Karpas-422 (cell line): ENCODE measurements around the gene PIAS1. TPM values are rescaled to one million over a fixed set of nuclear protein-coding genes. Genes with fewer than 3 reads are reported as not detected.
"Not testable (repeated sequence)": the region's sequence is repeated elsewhere in the genome, so short reads cannot be mapped to it uniquely, and the experiment has no call there.

Source experiments
- DNase-seq: peaks from one replicate; pipeline ENCODE4 v3.0.0-alpha.2; 2015
- H2AFZ ChIP-seq: fragments of 200-600 bp; sonication (generic); 2 replicates; pipeline ENCODE4 v1.6.1; 2014; ENCODE audit warnings: antibody characterized with exemption, low read length, mixed read lengths
- H3K27ac ChIP-seq: fragments of 200-600 bp; sonication (generic); 2 replicates; pipeline ENCODE4 v1.5.1; 2014; ENCODE audit warnings: mild to moderate bottlenecking, low read length, moderate library complexity
- H3K27me3 ChIP-seq: fragments of 200-600 bp; sonication (generic); 2 replicates; pipeline ENCODE4 v1.6.1; 2014; ENCODE audit warnings: low read length, mixed read lengths
- H3K36me3 ChIP-seq: fragments of 200-600 bp; sonication (generic); 2 replicates; pipeline ENCODE4 v1.6.1; 2014; ENCODE audit warnings: low read length, mixed read lengths; ENCODE audit not compliant: insufficient read depth
- H3K4me1 ChIP-seq: fragments of 200-600 bp; sonication (generic); 2 replicates; pipeline ENCODE4 v1.6.1; 2014; ENCODE audit warnings: mild to moderate bottlenecking, low read length, mixed read lengths
- H3K4me2 ChIP-seq: fragments of 200-600 bp; sonication (generic); 2 replicates; pipeline ENCODE4 v1.6.1; 2014; ENCODE audit warnings: low read length, low read depth, mild to moderate bottlenecking; ENCODE audit not compliant: poor library complexity, severe bottlenecking
- H3K4me3 ChIP-seq: fragments of 200-600 bp; sonication (generic); 2 replicates; pipeline ENCODE4 v1.5.1; 2014; ENCODE audit warnings: mild to moderate bottlenecking, antibody characterized with exemption, low read length, mixed read lengths
- H3K79me2 ChIP-seq: fragments of 200-600 bp; sonication (generic); 2 replicates; pipeline ENCODE4 v1.6.1; 2014; ENCODE audit warnings: mild to moderate bottlenecking, low read length, mixed read lengths
- H3K9ac ChIP-seq: fragments of 200-600 bp; sonication (generic); 2 replicates; pipeline ENCODE4 v1.6.0; 2014; ENCODE audit warnings: low read length
- H3K9me2 ChIP-seq: fragments of 200-600 bp; sonication (generic), shearing (Covaris generic); replicated peaks from 2 replicates; pipeline ENCODE4 v1.6.0; 2014; ENCODE audit warnings: mild to moderate bottlenecking, low read length, moderate library complexity; ENCODE audit not compliant: insufficient read depth
- H3K9me3 ChIP-seq: fragments of 300-700, 200-600 bp; sonication (generic); 2 replicates; pipeline ENCODE4 v1.6.1; 2014; ENCODE audit warnings: low read length, mixed read lengths
- H4K20me1 ChIP-seq: fragments of 200-600 bp; sonication (generic); 2 replicates; pipeline ENCODE4 v1.6.1; 2014; ENCODE audit warnings: mild to moderate bottlenecking, antibody characterized with exemption, low read length, low read depth; ENCODE audit not compliant: insufficient read depth
- total RNA-seq: library from RNA; depleted of rRNA; stranded (reverse); fragments of >200 nt; shearing (Covaris generic); gene quantifications from 2 replicates; pipeline ENCODE4 v1.2.3, GENCODE V29; 2014; ENCODE audit warnings: low replicate concordance

Gene PIAS1
- total RNA-seq, 1 experiment from 2014 or later, result 106 TPM

- Histone ChIP-seq H3K4me1 (peaks cover 28% of the 10 kb centered on the region), H3K27ac (no peak overlapping the region), H3K9ac (no peak overlapping the region), H3K4me3 (no peak overlapping the region), H3K79me2 (peaks cover 29% of the 10 kb centered on the region), H3K36me3 (no peaks in the 10 kb centered on the region), H3K27me3 (no peaks in the 10 kb centered on the region), H3K4me2 (no peak overlapping the region), H2AFZ (no peak overlapping the region), H3K9me3 (no peaks in the 10 kb centered on the region), H3K9me2 (no peaks in the 10 kb centered on the region), H4K20me1 (no peaks in the 10 kb centered on the region)
- no peak for DNase-seq
Measured at GRCh38 chr15:68231102-68231818, 177.1 kb downstream of the PIAS1 start.

DNA sequence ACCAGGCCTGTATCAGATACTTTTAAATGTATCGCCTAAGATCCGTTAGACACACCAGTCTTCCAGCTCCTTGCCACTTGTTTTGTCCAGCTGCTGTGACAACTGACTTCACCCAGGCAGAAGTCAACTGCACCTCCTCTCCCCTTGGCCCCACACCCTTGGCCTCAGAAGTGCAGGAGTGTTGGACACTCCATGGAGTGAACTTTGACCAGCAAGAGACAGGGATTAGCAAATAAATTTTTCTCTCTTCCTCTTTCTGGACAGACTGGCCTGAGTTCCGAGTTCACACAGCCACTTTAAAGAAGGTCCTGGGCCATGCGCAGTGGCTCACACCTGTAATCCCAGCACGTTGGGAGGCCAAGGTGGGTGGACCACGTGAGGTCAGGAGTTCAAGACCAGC is 178.3 kb downstream of the PIAS1 start:
- Histone ChIP-seq H3K9me3 (no peaks in the 10 kb centered on the region), H3K4me1 (peaks cover 19% of the 10 kb centered on the region), H3K9me2 (no peaks in the 10 kb centered on the region), H3K36me3 (no peaks in the 10 kb centered on the region), H2AFZ (no peak overlapping the region), H3K27me3 (no peaks in the 10 kb centered on the region), H3K27ac (no peak overlapping the region), H3K79me2 (peaks cover 17% of the 10 kb centered on the region), H3K9ac (no peak overlapping the region), H3K4me2 (no peak overlapping the region), H3K4me3 (no peak overlapping the region), H4K20me1 (no peaks in the 10 kb centered on the region)
- DNase-seq, result no peak

DNA sequence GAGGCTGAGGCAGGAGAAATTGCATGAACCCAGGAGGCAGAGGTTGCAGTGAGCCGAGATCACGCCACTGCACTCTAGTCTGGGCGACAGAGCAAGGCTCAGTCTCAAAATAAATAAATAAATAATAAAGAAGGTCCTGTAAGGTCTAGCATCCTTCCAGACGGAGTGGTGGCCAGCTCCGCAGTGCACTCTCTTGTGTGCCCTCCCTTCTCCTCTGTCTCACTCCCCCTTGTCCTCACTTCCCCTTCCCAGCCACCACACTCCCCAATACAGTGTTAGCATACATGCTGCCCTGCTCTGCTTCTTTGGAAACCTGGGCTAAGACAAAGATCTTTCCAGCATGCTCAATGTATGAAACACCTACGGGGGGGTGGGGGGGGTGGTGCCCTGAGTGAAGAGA is 178.8 kb downstream of the PIAS1 start:
- Histone ChIP-seq H3K9me3 (no peaks in the 10 kb centered on the region), H3K27ac (no peak overlapping the region), H4K20me1 (no peaks in the 10 kb centered on the region), H3K79me2 (peaks cover 12% of the 10 kb centered on the region), H3K36me3 (no peaks in the 10 kb centered on the region), H3K4me1 (peaks cover 15% of the 10 kb centered on the region), H3K4me3 (no peak overlapping the region), H2AFZ (no peak overlapping the region), H3K9me2 (no peaks in the 10 kb centered on the region), H3K27me3 (no peaks in the 10 kb centered on the region), H3K9ac (no peak overlapping the region), H3K4me2 (no peak overlapping the region)
- DNase-seq, result no peak

GRCh38 chr15:68234060-68234459 is 179.9 kb downstream of the PIAS1 start:
- DNase-seq, result no peak
- H3K9me2 ChIP-seq, result no peaks in the 10 kb centered on the region
- peaks cover 1% of the 10 kb centered on the region for H3K79me2 ChIP-seq
- H3K9ac ChIP-seq, result no peak overlapping the region
- H3K4me3 ChIP-seq, result no peak overlapping the region
- H3K27me3 ChIP-seq, result no peaks in the 10 kb centered on the region
- H3K27ac ChIP-seq, result no peak overlapping the region
- H3K4me2 ChIP-seq, result no peak overlapping the region
- H4K20me1 ChIP-seq, result no peaks in the 10 kb centered on the region
- peaks cover 12% of the 10 kb centered on the region for H3K4me1 ChIP-seq
- no peaks in the 10 kb centered on the region for H3K36me3 ChIP-seq
- H2AFZ ChIP-seq, result no peak overlapping the region
- H3K9me3 ChIP-seq, result no peaks in the 10 kb centered on the region

DNA sequence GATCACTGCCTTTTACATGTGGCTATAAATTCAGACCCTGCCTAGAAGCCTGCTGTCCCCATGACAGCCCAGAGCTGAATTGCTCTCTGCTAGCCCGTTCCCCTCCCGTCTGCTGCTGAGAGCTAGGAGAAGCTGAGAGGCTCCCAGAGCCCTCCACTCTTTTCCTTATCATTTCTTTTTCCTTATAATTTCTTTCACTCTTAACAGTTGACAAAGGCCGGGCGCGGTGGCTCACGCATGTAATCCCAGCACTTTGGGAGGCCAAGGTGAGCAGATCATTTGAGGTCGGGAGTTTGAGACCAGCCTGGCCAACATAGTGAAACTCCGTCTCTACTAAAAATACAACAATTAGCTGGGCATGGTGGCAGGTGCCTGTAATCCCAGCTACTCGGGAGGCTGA is 180.4 kb downstream of the PIAS1 start:
- not testable (repeated sequence) for H3K27me3 ChIP-seq, H3K27ac ChIP-seq, H3K4me2 ChIP-seq, H3K9me2 ChIP-seq, DNase-seq, H3K36me3 ChIP-seq, H2AFZ ChIP-seq, H3K9ac ChIP-seq, H4K20me1 ChIP-seq, H3K79me2 ChIP-seq, H3K4me3 ChIP-seq, H3K9me3 ChIP-seq
- peaks cover 12% of the 10 kb centered on the region for H3K4me1 ChIP-seq

- Histone ChIP-seq H3K9me3 (no peaks in the 10 kb centered on the region), H3K27me3 (no peaks in the 10 kb centered on the region), H2AFZ (no peak overlapping the region), H3K9ac (no peak overlapping the region), H3K36me3 (no peaks in the 10 kb centered on the region), H3K9me2 (no peaks in the 10 kb centered on the region), H3K4me1 (peaks cover 8% of the 10 kb centered on the region), H3K27ac (no peak overlapping the region), H3K79me2 (no peaks in the 10 kb centered on the region), H3K4me3 (no peak overlapping the region), H3K4me2 (no peak overlapping the region), H4K20me1 (no peaks in the 10 kb centered on the region)
- DNase-seq, result no peak
Measured at GRCh38 chr15:68235022-68235421, 180.9 kb downstream of the PIAS1 start.

DNA sequence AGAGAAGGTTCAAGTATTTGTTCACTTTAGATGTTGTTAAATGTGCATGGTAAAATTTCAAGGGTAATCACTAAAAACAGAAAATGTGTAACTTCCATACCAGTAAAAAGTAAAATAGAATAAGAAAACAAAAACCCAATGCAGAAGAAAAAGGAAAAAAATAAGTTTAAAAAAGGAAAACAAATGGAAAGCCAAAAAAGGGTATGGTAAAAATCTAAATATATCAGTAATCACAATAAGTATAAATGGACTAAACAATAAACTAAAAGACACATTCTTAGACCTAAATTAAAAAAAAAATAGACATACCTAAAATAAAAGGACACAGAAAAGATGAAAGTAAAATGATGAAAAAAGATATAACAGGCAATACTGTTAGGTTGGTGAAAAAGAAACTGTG is 184.9 kb downstream of the PIAS1 start:
- no peak overlapping the region for H3K27ac ChIP-seq
- H3K4me1 ChIP-seq, result no peaks in the 10 kb centered on the region; the same call in 1 of the 2 replicates
- H3K9me2 ChIP-seq, result no peaks in the 10 kb centered on the region
- H4K20me1 ChIP-seq, result no peaks in the 10 kb centered on the region
- H3K27me3 ChIP-seq, result no peaks in the 10 kb centered on the region
- no peak for DNase-seq
- no peak overlapping the region for H2AFZ ChIP-seq
- no peaks in the 10 kb centered on the region for H3K36me3 ChIP-seq
- H3K79me2 ChIP-seq, result no peaks in the 10 kb centered on the region
- no peak overlapping the region for H3K4me2 ChIP-seq
- no peaks in the 10 kb centered on the region for H3K9me3 ChIP-seq
- H3K9ac ChIP-seq, result no peak overlapping the region
- no peak overlapping the region for H3K4me3 ChIP-seq

- no peak for DNase-seq
- Histone ChIP-seq H3K9me2 (no peaks in the 10 kb centered on the region), H3K4me1 (no peaks in the 10 kb centered on the region; the same call in 1 of the 2 replicates), H3K9ac (no peak overlapping the region), H3K9me3 (no peaks in the 10 kb centered on the region), H3K27me3 (no peaks in the 10 kb centered on the region), H4K20me1 (no peaks in the 10 kb centered on the region), H3K79me2 (no peaks in the 10 kb centered on the region), H3K27ac (no peak overlapping the region), H3K4me2 (no peak overlapping the region), H3K4me3 (no peak overlapping the region), H3K36me3 (no peaks in the 10 kb centered on the region), H2AFZ (no peak overlapping the region)
Measured at GRCh38 chr15:68241088-68241935, 187.2 kb downstream of the PIAS1 start.
